Activated naive CD4-positive, alpha-beta T cell treated with anti-CD3 and anti-CD28 coated beads, Interleukin-2, amount 50 U/mL, for 16 hours (primary cell): ENCODE measurements around the gene RNF212B.

ENCODE experiments used
- DNase-seq: peaks from one replicate; pipeline ENCODE4 v3.0.0-alpha.2; 2020

Gene RNF212B

DNA sequence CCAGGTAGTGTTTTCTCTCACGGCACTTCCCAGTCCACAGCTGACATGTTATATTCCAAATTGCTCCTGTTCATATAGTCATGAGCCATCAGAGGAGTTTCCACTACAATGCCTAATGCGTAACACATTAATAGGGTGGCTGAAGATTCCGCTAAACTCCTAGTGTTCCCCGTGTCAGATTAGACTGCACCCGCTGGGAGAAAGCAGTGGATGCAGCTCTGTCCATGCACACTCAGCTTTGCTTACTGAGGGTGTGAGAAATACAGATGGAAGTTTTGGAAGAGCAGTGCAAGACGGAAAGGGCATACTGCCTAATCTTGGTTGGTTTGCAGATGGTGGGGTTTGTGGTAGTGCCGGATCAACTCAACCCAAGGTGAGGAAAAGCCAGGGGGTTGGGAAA, 59.4 kb downstream of the RNF212B start:
- DNase-seq: no peak

DNA sequence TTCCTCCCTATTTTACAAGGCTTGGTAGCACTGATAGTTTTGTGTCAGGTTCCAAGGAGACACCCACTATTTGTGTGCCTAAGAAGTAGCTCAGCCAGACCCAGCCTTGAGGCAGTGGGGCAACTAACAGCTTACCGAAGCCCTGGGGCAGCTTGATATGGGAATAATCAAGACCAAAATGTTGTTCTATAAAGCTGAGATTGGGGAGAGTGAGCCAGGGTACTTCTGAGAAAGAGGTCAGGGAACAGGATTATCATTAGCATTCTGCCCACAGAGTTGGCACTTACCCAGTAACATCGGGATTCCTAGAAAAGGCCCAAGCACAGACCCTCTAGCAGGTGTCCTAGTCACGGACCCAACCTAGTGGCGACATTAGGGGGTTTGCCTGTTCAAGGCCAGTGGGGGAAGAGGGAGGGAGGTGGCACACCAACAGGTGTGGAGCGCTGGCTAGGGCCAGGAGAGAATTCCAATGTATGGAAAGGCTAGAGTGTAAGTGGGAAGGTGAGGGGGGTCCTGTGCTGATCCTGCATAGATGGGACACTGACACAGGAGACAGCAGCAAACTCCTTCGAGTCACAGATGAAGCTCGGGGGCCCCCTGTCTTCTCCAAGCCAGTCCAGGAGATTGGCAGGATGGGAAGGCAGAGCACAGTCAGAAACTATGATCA, 60.0 kb downstream of the RNF212B start:
- DNase-seq: no peak

DNA sequence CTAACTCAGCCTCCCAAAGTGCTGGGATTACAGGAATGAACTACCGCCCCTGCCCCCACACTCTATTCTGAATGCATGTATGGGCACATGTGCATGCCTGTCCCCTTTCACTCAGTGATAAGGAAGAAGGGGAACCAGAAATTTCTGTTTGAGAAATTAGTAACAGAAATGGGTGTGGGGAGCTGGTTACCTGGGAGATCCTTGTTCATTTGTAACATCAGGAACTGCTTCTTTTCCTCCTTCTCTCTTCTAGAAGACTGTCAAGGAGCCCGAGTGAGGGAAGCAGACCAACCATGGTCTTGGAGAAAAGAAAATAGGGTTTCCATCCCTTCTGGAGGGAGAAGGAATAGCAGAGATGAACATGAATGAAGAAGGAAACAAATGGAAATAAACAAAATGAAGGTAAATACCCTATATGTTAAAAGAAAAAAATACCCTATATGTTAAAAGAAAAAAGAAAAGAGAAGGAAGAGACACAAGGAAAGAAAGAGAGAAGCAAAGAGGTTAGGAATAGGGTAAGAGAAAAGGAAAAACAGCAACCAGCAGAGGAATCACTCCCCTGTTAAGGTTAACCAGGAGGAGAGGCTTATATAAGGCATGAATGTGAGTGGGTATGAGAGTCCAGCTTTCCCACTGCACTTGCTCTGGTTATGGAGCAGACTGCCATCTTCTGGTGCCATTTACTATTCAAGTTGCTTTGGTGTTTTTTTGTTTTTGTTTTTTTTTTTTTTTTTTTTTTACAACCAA, 61.6 kb downstream of the RNF212B start:
- DNase-seq: no peak

DNA sequence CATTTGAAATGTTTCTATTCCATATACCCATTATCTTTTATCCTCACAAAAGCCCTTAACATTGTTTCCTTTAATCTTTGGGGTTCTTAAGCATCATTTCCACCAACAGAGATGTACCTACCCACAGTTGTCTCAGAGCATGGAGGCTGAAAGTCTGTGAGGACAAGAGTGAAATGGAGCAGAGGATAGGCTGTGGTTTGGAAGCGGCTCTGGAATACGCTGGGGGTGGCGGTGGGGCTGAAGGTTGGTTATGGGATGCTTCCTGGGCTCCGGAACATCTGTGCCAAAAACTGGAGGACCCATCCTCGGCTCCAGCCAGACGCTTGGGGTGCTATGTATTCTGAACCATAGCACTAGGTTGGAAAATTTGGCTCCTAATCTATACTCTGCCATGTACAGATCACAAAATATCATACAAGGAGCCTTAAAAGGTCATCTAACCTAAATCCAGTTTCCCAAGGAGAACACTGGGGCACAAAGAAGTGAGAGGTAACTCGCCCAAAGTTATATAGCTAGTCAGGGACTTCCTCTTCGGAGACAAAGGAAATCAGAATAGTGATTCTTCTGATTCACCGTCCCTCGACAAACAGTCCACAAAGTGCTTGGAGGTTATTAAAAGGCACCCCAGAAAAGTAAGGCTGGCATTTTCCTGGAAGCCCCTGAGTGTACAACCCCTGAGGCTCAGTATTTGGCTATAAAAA, 62.4 kb downstream of the RNF212B start:
- DNase-seq: no peak

DNA sequence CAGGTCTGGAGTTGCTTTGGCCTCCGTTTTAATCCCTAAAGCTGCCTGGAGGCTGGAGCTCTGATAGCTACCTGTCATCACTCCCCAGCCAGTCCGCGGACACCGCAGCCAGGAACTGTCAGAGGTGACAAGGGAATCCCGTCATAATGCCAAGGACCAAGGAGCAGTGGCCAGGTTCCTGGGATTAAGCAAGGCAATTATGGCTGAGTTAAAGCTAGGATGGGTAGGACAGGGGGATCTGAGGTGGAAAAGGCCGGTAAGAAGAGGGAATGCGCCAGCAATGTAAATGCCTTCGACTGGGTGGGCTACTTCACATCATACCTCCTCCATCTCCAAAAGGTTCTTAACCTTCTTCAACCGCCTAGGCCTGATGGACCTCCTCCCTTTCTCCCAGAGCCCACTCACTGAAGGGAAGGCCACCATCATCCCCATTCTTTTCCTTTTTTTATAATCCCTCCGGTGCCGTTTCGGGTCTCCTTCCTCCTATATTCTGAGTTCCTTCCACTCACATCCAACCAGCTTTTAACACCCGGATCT, 63.0 kb downstream of the RNF212B start:
- DNase-seq: no peak

DNA sequence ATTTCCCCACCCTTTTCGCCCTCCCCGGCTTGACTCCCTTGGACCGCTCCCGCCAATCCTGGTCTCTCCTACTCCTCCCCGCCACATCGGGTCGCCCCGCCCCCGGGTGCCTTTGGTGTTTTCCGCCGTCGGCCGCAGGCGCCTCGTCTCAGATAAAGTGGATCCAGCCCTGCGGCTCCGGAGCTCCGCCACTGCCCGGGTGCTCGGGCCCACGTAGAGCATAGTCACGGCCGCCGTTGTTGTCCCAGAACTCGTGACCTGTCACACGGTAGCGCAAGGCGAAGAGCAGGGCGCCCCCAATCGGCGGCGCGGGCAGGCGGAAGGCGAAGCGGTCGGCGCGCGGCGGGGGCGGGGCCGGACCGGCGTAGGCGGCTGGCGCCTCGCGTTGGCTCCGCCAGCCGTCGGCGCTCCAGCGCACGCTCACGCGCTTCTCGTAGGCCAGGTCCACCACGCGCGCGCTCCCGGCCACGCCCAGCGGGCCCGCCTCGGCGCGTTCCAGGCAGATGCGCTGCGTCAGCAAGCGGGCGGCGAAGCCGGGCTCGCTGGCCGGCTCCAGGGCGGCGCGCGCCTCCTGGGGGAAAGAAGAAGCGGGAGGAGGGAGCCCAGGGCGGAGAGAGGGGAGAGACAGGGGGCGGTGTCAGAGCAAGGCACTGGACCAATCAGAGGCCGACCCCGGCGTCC, 63.7 kb downstream of the RNF212B start:
- peak; percentile 98 for DNase-seq

DNA sequence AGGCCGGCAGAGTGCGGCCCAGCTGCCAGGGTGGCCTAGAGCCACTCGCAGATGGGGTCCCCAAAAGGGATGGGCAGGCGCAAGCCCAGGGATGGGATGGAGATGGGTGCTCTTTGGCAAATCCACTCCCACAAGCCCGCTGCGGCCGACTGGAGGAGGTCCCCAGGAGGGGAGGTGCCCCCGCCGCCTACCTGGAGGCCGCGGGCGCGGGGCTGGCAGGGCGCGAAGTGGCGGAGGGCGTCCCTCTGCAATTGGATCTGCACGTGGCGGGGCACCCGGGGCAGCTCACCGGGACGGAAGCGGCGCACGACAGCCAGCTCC, 64.2 kb downstream of the RNF212B start:
- no peak for DNase-seq

DNA sequence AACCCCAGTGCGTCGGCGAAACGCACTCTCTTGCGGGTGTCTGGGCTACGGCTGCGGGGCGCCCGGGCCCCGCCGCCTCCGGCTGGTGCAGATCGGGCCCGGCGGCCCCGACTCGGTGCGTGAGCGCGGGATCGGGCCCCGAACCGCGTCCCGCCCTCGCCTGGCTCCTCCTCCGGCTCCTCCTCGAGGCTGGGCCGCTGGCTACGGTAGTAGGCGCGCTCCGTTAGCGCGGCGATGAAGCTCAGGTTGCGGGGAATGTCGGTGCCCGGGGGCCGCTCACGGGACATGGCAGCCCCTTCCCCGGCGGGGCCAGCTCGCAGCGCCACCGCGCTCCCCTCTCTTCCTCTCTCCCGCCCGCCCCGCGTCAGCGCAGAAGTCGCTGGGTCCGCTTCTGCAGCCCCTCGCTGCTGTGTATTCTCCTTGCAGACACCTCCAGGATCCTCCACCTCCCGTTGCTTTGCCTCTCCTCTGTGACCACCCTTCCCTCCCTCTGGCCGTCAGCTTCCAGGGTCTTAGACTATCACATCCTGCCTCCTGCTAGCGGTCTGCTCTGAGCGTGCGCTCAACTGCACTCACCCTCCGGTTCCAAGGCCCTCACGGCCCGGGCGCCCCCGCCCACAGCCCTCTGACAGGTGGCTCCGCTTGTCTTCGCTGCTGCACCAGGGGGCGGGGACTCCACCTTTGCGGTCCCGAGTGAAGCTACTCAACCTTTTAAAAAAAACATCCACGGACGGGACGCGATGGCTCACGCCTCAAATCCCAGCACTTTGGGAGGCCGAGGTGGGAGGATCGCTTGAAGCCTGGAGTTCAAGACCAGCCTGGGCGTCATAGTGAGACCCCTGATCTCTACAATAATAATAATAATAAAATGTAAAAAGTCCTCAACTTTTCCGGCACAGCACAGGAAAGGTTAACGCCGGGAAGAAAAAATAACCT, 64.8 kb downstream of the RNF212B start, which contains the start of gene PPP1R3E:
Gene PPP1R3E, minus strand, starts transcription at position 570 of the 936 bp plus-strand sequence. Its CDS starts 283 bp downstream, at position 287.
- DNase-seq: peak; percentile 90

DNA sequence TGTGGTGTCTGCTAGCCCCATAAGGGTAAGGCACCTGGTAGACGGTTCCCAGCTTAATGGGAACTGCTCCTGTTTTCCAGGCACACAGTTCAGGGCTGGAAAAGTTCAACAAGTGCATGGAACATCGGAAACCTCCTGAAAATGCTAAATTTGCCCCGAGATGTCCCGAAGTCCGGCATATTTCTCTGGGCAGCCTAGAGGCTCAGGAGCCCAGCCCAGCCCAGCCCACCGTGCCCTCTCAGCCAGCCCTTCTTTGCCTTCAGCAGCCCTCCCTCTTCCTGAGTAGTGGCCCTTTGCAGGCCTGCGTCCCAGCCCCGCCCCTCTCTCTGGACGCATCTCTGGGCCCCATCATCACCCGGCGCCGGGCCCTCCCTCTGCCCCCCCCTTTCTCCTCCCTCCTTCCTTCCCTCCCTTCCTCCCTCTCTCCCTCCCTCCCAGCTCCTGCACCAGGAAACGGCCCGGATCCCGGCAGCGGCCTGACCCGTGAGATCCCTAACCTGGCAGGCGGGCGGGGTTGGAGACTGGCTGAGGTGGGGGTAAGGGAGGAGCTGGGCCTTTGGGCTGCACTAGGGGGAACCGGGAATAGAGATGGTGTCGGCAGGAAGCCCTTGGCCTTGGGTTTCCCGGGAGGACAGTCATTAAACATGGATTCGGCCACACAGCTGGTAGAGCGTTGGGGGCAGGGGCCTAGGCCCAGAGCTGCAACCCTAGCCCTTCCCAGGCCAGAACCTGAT, 68.8 kb downstream of the RNF212B start, which contains the start of gene BCL2L2:
Gene BCL2L2, plus strand, starts transcription at position 422 of the 734 bp plus-strand sequence. CDS start 935 bp downstream, outside the sequence.
- no peak for DNase-seq

DNA sequence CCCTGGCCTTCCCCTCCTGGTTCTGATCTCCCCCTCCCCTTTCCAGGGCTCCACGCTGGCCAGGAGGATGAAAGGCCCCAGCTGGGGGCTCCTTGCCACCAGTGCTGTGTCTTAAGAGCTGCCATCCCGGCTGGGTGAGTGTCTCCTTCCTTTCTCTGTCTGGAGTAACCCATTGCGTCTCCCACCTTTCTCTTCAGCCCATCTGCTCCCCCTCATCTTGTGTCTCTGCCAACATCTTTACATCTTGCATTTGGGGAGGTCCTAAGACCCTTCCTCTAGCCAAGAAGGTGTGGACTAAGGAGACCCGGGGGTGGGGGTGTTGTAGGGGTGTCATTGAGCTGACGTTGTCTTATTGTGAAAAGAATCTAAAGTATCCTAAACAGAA, 69.4 kb downstream of the RNF212B start:
- DNase-seq: no peak

DNA sequence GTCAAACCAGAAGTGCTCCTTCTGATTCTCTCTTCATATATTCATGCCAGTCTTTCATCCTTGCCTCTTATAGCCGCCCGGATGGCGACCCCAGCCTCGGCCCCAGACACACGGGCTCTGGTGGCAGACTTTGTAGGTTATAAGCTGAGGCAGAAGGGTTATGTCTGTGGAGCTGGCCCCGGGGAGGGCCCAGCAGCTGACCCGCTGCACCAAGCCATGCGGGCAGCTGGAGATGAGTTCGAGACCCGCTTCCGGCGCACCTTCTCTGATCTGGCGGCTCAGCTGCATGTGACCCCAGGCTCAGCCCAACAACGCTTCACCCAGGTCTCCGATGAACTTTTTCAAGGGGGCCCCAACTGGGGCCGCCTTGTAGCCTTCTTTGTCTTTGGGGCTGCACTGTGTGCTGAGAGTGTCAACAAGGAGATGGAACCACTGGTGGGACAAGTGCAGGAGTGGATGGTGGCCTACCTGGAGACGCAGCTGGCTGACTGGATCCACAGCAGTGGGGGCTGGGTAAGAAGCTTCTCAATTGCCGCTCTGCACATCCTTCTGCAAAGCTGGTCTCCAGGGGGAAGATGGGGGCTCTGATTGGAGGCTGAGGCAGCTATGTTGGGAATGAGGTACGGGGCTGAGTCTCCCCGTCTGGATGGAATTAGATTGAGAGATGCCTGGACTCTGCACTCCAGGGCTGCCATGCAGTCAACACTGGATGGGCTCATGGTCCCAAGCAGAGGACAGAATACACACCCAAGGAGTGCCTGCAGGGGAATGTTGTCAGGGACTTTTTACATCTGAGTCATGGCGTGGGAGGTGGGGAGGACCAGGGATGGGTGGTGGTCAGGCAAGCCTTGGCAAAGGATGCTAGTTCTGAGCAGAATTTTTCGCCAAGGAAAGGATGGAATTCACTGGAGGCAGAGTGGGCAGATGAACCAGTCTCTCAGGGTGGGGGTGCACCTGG, 70.2 kb downstream of the RNF212B start:
- DNase-seq: no peak

DNA sequence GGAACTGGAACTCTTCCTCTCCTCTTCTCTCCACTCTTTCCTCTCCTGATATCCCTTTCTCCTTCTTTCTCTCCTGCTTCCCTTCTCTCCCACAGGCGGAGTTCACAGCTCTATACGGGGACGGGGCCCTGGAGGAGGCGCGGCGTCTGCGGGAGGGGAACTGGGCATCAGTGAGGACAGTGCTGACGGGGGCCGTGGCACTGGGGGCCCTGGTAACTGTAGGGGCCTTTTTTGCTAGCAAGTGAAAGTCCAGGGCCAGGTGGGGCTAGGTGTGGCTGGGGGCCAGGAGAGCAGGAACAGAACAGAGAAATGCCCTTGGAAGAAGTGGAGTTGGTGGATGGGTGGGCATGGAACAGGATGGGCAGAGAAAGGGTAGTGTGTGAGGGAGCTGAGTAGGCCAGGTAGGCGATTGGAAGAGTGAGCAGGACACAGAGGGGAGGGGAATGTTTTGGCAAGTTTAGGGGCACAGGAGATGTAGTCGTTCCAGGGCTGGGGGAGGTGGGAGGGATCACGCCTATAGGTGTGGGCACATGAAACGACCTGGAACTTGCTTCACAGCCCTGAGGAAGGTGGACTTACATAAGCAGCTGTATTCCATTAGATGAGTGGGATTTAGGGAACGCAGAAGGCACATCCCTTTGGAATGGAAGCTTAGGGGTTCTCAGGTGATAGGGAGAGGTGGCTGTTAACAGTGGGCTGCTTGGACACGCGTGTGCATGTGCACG, 71.1 kb downstream of the RNF212B start:
- DNase-seq: no peak

DNA sequence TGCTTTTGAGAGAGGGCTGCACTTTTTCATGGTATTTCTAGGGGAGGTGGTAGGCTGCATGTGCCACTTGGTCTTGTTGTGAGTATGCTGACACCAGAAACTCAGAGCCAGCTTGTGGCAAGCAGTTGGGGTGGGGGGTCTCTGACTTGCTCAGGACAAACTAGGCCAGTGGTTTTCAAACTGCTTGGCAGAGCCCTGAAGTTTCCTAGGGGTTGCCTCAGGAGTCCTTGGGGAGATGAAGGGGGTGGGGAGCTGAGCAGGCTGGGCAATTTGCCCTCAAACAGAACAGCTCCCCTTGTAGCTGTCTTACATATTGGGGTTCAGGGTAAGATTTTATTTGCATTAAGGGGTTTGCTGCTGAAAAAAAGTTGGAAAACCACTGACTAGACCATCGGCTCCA, 72.8 kb downstream of the RNF212B start:
- no peak for DNase-seq

DNA sequence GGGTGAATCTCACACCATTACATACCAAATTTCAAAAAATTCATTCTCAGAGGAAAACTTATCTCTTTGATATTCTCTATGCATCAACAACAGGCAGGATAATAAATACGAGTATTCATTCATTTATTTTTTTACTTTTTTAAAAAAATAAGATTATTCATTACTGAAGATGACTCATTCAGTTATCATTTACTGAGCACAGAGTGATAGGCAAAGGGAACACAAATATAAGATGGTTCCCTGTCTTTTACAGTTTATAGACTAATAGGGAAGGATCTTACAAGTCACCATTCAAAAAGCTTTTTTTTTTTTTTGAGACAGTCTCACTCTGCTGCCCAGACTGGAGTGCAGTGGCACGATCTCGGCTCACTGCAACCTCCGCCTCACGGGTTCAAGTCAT, 78.6 kb downstream of the RNF212B start:
- no peak for DNase-seq

DNA sequence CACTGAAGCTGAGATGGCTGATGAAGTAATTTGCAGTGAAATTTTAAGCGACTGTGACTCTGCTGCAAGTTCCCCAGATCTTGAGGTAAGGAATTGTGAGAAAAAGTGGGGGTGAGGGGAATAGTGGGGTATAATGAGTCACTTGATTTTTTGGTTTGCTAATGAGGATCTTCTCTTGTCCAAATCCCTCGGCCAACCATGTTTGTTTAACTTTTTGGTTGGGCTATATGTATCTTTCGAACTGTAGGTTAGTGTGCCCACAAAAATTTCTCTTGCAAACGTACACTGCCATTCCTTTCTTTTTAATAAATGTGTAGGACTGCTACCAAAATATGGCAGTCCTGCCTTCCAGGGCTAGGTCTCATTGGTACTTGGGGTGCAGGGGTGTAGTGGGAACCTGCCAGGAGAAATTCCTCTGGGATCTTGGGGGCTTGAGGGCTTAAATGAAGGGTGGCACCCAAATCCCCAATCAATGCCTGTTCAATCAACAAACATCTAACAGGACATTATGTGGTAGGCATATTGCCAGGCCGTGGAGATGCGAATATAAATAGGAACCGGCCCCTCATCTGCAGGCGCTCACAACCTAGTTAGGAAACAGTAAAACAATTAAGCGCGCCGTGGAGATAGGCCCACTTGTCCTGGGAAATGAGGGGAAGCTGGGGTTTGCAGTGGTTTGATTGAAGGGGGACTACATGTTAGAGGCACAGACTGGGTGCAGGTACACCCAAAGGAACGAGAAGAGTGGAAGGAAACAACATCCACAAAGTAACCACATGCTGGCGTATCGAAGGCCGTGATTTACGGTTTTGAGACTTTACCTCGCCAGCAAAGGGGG, 82.2 kb downstream of the RNF212B start:
- DNase-seq: no peak

DNA sequence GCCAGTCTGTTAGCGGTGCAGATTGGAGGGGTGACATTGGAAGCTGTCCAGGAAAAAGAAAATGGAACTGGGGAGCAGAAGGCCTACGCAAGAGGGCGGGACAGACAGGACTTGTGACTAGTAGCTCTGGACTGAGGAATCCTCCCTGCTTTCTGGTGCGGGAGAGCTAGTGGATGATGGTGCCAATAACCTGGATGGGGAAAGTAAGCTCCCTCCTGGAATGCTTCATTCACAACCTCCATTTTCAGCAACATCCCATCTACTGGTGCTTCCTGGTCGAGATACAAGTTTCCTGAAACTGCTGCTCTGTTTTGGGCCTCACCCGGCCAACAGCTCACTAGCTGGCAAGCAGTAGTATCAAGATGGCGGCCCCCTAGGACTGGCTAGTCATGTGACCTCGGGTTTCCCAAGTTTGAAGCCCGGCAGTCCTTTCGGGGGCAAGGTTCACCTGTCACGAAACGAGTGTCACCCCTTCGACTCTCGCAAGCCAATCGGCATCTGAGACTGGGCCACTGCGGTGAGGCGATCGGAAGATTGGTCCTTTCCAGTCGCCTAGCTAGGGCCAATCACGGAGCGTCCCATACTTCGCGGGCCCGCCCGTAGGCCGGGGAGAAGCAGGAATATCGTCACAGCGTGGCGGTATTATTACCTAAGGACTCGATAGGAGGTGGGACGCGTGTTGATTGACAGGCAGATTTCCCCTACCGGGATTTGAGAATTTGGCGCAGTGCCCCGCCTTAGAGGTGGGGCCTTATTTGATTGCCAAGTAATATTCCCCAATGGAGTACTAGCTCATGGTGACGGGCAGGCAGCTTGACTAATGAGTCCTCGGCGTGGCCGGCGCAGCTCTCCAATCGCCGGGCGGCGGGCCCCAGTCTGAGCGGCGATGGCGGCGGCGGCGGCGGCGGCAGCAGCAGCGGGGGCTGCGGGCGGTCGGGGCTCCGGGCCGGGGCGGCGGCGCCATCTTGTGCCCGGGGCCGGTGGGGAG, 83.1 kb downstream of the RNF212B start, which contains the start of gene PABPN1:
Gene PABPN1, plus strand, starts transcription at position 874 of the 988 bp plus-strand sequence. Its CDS starts 13 bp downstream, at position 887.
- peak; percentile 96 for DNase-seq
